ENCODE results near the gene ZNF394. TPM values are rescaled to one million over a fixed set of nuclear protein-coding genes. Genes with fewer than 3 reads are reported as not detected.

The ZNF394 gene
- total RNA-seq, 1 donor from 2014 or later, result 24.2 TPM

- Histone ChIP-seq H3K4me3 (ENCODE audit: low read depth, low read length) (no peak overlapping the region), H3K27me3 (ENCODE audit: control insufficient read depth, insufficient read depth, low read length) (no peaks in the 10 kb centered on the region), H3K36me3 (ENCODE audit: control insufficient read depth, insufficient read depth, low read length) (peaks cover 9% of the 10 kb centered on the region)
- FAIRE-seq, result no peak
- TF ChIP-seq CTCF (IDR thresholded peaks at IDR 0.05; ENCODE audit: insufficient read depth, low read length, severe bottlenecking), result no peak
- no peak for DNase-seq (ENCODE audit: low read depth)
Observed at GRCh38 chr7:99489235-99489634, 10.8 kb downstream of the ZNF394 start.

- no peak for FAIRE-seq
- no peaks in the 10 kb centered on the region for H3K36me3 ChIP-seq (ENCODE audit: control insufficient read depth, insufficient read depth, low read length)
Observed at GRCh38 chr7:99485094-99485493, 15.0 kb downstream of the ZNF394 start.

GRCh38 chr7:99478464-99479440, 21.3 kb downstream of the ZNF394 start:
- H3K36me3 ChIP-seq (ENCODE audit: control insufficient read depth, insufficient read depth, low read length), result peaks cover 3% of the 10 kb centered on the region
- FAIRE-seq, result no peak

More at GRCh38 chr7:99485094-99485493, 15.0 kb downstream of the ZNF394 start:
- H3K27me3 ChIP-seq (ENCODE audit: control insufficient read depth, insufficient read depth, low read length), result no peaks in the 10 kb centered on the region
- DNase-seq (ENCODE audit: low read depth), result peak; percentile 70
- H3K4me3 ChIP-seq (ENCODE audit: low read depth, low read length), result no peak overlapping the region
- no peak for TF ChIP-seq CTCF (IDR thresholded peaks at IDR 0.05; ENCODE audit: insufficient read depth, low read length, severe bottlenecking)

GRCh38 chr7:99476107-99476506, 24.0 kb downstream of the ZNF394 start:
- no peak for FAIRE-seq

More at GRCh38 chr7:99478464-99479440, 21.3 kb downstream of the ZNF394 start:
- Histone ChIP-seq H3K27me3 (ENCODE audit: control insufficient read depth, insufficient read depth, low read length) (no peaks in the 10 kb centered on the region), H3K4me3 (ENCODE audit: low read depth, low read length) (no peak overlapping the region)
- DNase-seq (ENCODE audit: low read depth), result no peak
- no peak for TF ChIP-seq CTCF (IDR thresholded peaks at IDR 0.05; ENCODE audit: insufficient read depth, low read length, severe bottlenecking)

GRCh38 chr7:99473315-99473596, 26.8 kb downstream of the ZNF394 start:
- DNase-seq (ENCODE audit: low read depth), result peak; percentile 75
- TF ChIP-seq CTCF (IDR thresholded peaks at IDR 0.05; ENCODE audit: insufficient read depth, low read length, severe bottlenecking), result no peak
- no peaks in the 10 kb centered on the region for H3K36me3 ChIP-seq (ENCODE audit: control insufficient read depth, insufficient read depth, low read length)
- H3K27me3 ChIP-seq (ENCODE audit: control insufficient read depth, insufficient read depth, low read length), result no peaks in the 10 kb centered on the region
- H3K4me3 ChIP-seq (ENCODE audit: low read depth, low read length), result peak overlapping the region; percentile 75
- no peak for FAIRE-seq

More at GRCh38 chr7:99476107-99476506, 24.0 kb downstream of the ZNF394 start:
- DNase-seq (ENCODE audit: low read depth), result no peak
- peaks cover 3% of the 10 kb centered on the region for H3K36me3 ChIP-seq (ENCODE audit: control insufficient read depth, insufficient read depth, low read length)
- no peak for TF ChIP-seq CTCF (IDR thresholded peaks at IDR 0.05; ENCODE audit: insufficient read depth, low read length, severe bottlenecking)
- H3K27me3 ChIP-seq (ENCODE audit: control insufficient read depth, insufficient read depth, low read length), result no peaks in the 10 kb centered on the region
- no peak overlapping the region for H3K4me3 ChIP-seq (ENCODE audit: low read depth, low read length)

All from bronchial epithelial cell (primary cell).